Muscle layer of duodenum (tissue), 2 donors: Measurements from ENCODE around the gene RGS12.

Experiments
- H3K27ac ChIP-seq: one replicate; pipeline ENCODE4 v1.7.0; 2013; ENCODE audit warnings: mild to moderate bottlenecking, low read length
- H3K27me3 ChIP-seq: one replicate; pipeline ENCODE4 v1.7.0; 2013; ENCODE audit warnings: low read depth, mild to moderate bottlenecking, control low read depth, low read length
- H3K36me3 ChIP-seq, 2 donors: one replicate each; pipeline ENCODE4 v1.7.0; 2013; ENCODE audit warnings: low read length in 2 of 2, control low read depth in 1 of 2, mild to moderate bottlenecking in 1 of 2; ENCODE audit not compliant: insufficient read depth in 2 of 2, control insufficient read depth in 1 of 2
- H3K4me1 ChIP-seq, 2 donors: one replicate each; pipeline ENCODE4 v1.7.0; 2013; ENCODE audit warnings: low read length in 2 of 2, mild to moderate bottlenecking in 2 of 2, control low read depth in 1 of 2, moderate library complexity in 1 of 2; ENCODE audit not compliant: insufficient read depth in 2 of 2, control insufficient read depth in 1 of 2
- H3K4me3 ChIP-seq, 2 donors: one replicate each; pipeline ENCODE4 v1.7.0; 2013; ENCODE audit warnings: low read length in 2 of 2, low read depth in 1 of 2, mild to moderate bottlenecking in 1 of 2
- H3K9me3 ChIP-seq, 2 donors: one replicate each; pipeline ENCODE4 v1.7.0; 2013; ENCODE audit warnings: low read length in 2 of 2, control low read depth in 1 of 2, mild to moderate bottlenecking in 1 of 2; ENCODE audit not compliant: control insufficient read depth in 1 of 2
- donor health status: healthy.

RGS12 gene

DNA sequence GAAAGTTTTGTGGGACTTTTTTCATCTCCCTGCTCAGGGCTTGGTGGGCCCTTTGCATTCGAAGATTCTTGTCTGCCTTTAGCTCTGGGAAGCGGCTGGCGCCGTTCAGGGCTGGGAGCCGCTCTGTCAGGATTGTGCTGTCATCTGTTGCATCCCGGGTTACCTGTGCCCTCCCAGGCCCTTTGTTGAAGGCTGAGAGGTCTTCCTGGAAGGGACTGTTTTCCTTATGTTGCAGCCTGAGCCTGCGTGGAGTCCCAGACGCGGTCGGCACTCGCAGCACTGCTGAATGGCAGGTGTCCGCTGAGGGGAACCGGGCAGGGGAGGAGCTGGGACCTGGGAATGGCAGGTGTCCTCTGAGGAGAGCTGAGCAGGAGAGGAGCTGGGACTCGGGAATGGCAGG lies 15.9 kb downstream of the RGS12 start:
- no peak overlapping the region for H3K27ac ChIP-seq
- H3K27me3 ChIP-seq, result no peaks in the 10 kb centered on the region
- H3K4me3 ChIP-seq, result no peak overlapping the region
- no peaks in the 10 kb centered on the region for H3K36me3 ChIP-seq
- H3K4me1 ChIP-seq, result peaks cover 11% of the 10 kb centered on the region in 2 donors
- H3K9me3 ChIP-seq, result no peaks in the 10 kb centered on the region

DNA sequence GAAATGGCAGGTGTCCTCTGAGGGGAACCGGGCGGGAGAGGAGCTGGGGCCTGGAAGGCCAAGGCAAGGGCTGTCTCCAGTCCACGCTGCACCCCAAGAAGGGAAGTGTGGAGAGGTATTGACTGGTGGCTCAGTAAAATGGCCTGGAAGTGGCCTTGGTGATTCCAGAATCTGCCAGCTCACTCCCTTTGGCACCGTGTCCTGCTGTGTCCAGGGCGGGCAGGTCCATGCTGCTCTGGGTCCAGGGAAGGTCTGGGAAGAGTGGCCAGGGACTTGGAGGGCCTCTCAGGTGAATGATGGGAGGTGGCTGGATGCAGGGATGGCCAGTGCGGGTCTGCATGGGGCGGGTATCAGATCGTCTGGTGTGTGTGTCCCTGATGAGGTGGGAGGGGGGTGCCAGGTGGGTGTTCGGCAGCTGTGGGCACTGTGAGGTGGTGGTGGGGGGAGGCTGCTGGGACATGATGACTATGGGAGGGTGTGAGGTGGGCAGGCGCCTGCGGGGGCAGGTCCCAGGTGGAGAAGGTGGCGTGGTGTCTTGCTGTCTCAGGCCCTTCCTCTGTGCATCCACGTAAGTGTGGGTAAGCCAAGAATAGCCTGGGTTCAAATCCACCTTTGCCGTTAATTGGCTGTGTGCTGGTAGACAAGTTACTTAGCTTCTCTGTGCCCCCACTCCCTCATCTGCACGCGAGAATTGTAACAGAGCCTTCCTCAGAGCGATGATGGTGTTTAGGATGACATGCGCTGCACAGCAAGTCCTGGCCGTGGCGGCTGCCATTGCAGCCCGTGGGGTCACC lies 17.7 kb downstream of the RGS12 start:
- Histone ChIP-seq H3K4me1 (peaks cover under 1 to 5% of the 10 kb centered on the region in 2 donors), H3K4me3 (no peak overlapping the region), H3K27ac (no peak overlapping the region), H3K36me3 (no peaks in the 10 kb centered on the region), H3K27me3 (no peaks in the 10 kb centered on the region), H3K9me3 (no peaks in the 10 kb centered on the region)

DNA sequence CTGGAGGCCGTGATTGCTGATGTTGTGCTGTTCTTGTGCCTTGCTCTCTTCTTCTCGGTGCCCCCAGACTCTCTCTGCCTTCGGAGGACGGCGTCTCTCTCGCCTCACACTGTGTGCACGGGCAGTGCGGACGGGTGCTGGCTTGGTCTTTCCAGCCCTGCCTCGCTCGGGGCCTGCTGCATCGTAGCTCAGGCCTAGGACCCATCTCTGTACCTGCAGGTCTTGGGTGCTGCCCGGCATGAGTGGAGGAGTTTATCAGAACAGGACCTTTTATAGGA lies 18.2 kb downstream of the RGS12 start:
- Histone ChIP-seq H3K9me3 (no peaks in the 10 kb centered on the region), H3K4me3 (no peak overlapping the region), H3K36me3 (no peaks in the 10 kb centered on the region), H3K27me3 (no peaks in the 10 kb centered on the region), H3K27ac (no peak overlapping the region), H3K4me1 (peaks cover 0 to 2% of the 10 kb centered on the region in 2 donors)

DNA sequence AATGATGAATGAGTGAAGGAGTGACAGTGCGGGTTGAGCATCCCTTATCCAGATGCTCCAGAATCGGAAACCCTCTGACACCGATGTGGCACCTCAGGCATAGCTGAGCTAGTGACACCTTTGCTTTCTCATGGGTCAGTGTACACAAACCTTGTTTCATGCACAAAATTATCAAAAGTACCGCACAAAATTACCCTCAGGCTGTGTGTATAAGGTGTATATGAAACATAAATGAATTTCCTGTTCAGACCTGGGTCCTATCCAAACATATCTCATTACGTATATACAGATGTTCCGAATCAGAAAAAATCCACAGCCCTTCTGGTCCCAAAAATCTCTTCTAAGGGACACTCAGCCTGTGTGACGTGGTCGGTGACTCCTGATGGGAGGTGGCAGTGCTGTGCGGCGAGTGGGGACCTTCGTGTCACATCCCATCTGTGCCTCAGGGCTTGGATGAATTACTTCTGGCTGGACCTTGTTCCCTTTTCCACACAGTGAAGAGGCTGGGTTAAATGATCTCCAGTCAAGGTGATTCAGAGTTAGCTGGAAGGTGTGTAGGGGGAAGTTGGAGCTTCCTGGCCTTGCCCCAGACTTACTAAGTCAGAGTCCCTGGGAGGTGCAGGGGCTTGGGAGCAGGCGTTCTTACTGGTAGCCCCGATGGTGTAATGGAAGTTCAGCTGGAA lies 18.8 kb downstream of the RGS12 start:
- Histone ChIP-seq H3K36me3 (peaks cover 0 to 3% of the 10 kb centered on the region in 2 donors), H3K4me3 (no peak overlapping the region), H3K9me3 (no peaks in the 10 kb centered on the region), H3K27me3 (no peaks in the 10 kb centered on the region), H3K27ac (peak overlapping the region; percentile 11), H3K4me1 (no peaks in the 10 kb centered on the region)

DNA sequence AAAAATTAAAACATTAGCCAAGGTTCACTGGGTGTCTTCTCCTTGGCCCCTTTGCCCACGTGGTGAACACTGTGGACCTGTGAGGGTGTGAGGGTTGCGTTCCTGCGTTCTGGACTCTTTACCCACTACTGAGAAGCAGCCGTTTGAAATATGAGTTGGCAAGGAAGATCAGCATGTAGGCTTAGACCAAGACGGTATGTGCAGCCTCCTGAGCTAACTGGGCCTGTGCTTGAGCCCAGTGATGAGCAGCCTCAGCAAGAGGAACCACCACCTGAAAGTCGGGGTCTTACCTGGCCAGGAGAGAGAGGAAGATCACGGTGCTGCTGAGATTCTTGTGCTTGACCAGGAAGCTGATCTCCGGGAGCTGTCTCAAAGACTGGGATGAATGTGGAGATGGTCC lies 19.5 kb downstream of the RGS12 start:
- peak overlapping the region; percentile 11 for H3K27ac ChIP-seq
- H3K36me3 ChIP-seq, result peaks cover 0 to 10% of the 10 kb centered on the region in 2 donors
- H3K4me3 ChIP-seq, result no peak overlapping the region
- no peaks in the 10 kb centered on the region for H3K27me3 ChIP-seq
- H3K9me3 ChIP-seq, result no peaks in the 10 kb centered on the region
- H3K4me1 ChIP-seq, result no peaks in the 10 kb centered on the region

DNA sequence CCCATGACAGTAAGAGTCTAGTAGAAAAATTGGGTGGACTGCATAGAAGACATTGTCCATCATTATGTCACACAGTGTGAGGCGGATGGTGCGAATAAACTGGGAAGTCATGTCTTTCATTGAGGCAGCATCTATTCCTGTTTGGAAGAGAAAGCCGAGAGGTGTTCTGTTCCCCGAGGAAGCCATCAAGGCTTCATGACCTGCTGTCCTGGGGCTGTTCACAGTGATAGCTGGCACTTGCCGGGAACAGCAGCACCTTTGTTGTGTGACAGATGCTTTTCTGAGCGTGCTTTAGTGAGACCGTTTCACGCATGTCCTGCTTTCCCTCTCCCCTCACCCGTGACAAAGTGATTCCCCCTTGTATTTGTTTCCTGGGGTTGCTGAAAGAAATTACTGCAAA lies 20.3 kb downstream of the RGS12 start:
- Histone ChIP-seq H3K4me3 (no peak overlapping the region), H3K4me1 (no peaks in the 10 kb centered on the region), H3K27ac (no peak overlapping the region), H3K36me3 (peaks cover 0 to 18% of the 10 kb centered on the region in 2 donors), H3K27me3 (no peaks in the 10 kb centered on the region), H3K9me3 (no peaks in the 10 kb centered on the region)

DNA sequence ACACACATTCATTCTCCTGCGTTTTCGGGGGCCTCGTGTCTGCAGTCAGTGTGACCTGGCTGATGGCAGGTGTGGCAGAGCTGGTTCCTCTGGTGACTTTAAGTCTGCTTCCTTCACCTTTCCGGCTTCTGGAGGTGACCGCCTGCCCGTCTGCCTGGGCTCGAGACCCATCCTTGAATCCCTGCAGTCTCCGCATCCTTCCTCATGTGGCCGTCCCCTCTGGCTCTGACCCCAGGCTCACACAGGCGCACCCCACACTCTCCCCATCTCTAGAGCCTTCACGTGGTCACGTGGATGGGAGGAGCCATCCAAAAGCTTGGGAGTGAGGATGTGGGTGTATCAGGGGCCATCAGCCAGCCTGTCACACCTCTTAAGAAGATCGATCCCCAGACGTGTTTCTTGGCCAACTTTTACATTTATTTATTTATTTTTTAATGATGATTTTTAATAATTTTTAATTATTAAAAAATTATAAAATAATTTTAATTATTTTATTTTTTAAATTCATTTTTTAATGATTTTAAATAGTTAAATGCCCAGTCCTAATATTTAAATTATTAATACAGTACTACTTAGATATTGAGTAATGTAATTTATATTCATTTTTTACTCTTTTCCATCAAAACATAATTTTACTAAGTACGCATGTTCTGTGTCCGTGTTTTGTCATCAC lies 20.9 kb downstream of the RGS12 start:
- Histone ChIP-seq H3K9me3 (no peaks in the 10 kb centered on the region), H3K4me1 (no peaks in the 10 kb centered on the region), H3K27ac (no peak overlapping the region), H3K27me3 (no peaks in the 10 kb centered on the region), H3K4me3 (no peak overlapping the region), H3K36me3 (peaks cover 0 to 18% of the 10 kb centered on the region in 2 donors)

DNA sequence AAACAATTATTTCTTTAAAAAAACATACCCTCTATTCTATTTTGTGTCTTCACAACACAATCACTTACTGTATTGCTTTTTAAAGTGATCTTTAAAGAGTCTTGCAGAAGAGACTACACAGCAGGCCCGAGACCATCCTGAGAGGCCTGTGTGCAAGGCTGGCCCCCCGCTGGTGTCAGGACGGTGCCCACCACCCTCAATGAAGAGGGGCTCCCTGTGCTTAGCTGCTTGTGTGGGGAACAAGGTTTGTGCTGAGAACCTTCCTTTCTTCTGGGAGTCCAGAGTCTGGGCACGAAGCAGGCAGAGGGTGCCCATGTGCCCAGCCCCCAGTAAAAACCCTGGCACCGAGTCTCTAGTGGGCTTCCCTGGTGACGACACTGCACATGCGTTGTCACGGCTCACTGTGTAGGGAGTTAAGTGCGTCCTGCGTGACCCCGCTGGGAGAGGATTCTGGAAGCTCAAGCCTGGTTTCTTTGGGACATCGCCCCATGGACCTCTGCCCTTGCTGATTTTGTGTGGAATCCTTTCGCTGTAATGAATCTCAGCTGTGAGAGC lies 22.0 kb downstream of the RGS12 start:
- no peak overlapping the region for H3K4me3 ChIP-seq
- peaks cover 0 to 18% of the 10 kb centered on the region in 2 donors for H3K36me3 ChIP-seq
- no peak overlapping the region for H3K27ac ChIP-seq
- H3K27me3 ChIP-seq, result no peaks in the 10 kb centered on the region
- no peaks in the 10 kb centered on the region for H3K4me1 ChIP-seq
- H3K9me3 ChIP-seq, result no peaks in the 10 kb centered on the region

DNA sequence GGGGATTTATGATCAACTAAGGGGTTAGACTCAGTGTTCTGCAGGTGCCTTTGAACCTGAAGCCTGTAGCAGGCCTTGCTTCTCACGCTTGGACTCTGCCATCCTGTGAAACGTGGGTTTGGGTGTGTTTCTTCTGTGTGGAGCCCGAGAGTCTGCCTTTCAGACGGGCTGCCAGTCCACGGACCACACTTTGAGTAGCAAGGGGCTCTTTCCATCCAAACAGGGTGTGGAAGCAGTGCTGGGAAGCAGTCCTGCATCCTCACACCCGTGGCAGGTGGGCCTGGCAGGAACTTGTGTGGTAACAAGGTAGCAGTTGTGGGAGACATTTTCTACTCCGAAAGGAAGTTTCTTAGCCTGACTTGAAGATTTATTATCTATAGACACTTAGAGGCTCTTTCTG lies 22.7 kb downstream of the RGS12 start:
- Histone ChIP-seq H3K36me3 (peaks cover 0 to 18% of the 10 kb centered on the region in 2 donors), H3K4me1 (no peaks in the 10 kb centered on the region), H3K27me3 (no peaks in the 10 kb centered on the region), H3K4me3 (no peak overlapping the region), H3K27ac (no peak overlapping the region), H3K9me3 (no peaks in the 10 kb centered on the region)

DNA sequence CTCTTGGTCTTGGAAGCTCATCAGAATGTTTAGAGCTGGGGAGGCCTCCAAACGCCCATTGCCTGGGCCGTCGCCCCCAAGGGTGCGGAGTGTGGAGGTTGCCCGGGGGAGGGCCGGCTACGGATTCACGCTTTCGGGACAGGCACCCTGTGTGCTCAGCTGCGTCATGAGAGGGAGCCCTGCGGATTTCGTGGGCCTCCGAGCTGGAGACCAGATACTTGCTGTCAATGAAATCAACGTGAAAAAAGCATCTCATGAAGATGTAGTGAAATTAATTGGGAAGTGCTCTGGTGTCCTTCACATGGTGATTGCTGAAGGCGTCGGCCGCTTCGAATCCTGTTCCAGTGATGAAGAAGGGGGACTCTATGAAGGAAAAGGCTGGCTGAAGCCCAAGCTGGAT lies 23.3 kb downstream of the RGS12 start:
- peaks cover 0 to 2% of the 10 kb centered on the region in 2 donors for H3K4me1 ChIP-seq
- no peak overlapping the region for H3K4me3 ChIP-seq
- H3K36me3 ChIP-seq, result peaks cover 0 to 18% of the 10 kb centered on the region in 2 donors
- no peaks in the 10 kb centered on the region for H3K27me3 ChIP-seq
- H3K9me3 ChIP-seq, result no peaks in the 10 kb centered on the region
- H3K27ac ChIP-seq, result no peak overlapping the region

DNA sequence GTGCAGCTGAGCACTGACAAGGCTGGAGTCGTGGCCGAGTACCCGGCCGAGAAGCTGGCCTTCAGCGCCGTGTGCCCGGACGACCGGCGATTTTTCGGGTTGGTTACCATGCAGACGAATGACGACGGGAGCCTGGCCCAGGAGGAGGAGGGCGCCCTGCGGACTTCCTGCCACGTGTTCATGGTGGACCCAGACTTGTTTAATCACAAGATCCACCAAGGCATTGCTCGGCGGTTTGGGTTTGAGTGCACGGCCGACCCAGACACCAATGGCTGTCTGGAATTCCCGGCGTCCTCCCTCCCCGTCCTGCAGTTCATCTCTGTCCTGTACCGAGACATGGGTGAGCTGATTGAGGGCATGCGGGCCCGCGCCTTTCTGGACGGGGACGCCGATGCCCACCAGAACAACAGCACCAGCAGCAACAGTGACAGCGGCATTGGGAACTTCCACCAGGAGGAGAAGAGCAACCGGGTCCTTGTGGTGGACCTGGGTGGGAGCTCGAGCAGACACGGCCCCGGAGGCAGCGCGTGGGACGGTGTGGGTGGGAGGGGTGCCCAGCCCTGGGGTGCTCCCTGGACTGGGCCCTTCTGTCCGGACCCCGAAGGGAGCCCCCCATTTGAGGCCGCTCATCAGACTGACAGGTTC lies 24.3 kb downstream of the RGS12 start:
- H3K9me3 ChIP-seq, result no peaks in the 10 kb centered on the region
- H3K36me3 ChIP-seq, result peaks cover 0 to 18% of the 10 kb centered on the region in 2 donors
- H3K4me3 ChIP-seq, result no peak overlapping the region
- no peaks in the 10 kb centered on the region for H3K27me3 ChIP-seq
- peaks cover 0 to 5% of the 10 kb centered on the region in 2 donors for H3K4me1 ChIP-seq
- H3K27ac ChIP-seq, result no peak overlapping the region
